B cell (primary cell): ENCODE data around the gene CFAP77. TPM values are rescaled to one million over a fixed set of nuclear protein-coding genes. Genes with fewer than 3 reads are reported as not detected.

Experiments used
- ATAC-seq: fragments of 200-7000 bp; cut with Tn5 transposase; one replicate; pipeline ENCODE4 v1.10.0; 2021; ENCODE audit warnings: low read depth, mild to moderate bottlenecking, moderate number of reproducible peaks, moderate library complexity
- CTCF ChIA-PET: fragments of 350-600 bp; sonication (Branson Sonifier 250); formaldehyde crosslinking; loops from one replicate; lab custom pipeline; 2021; ENCODE audit warnings: antibody characterized with exemption, inconsistent platforms; lab: Charles Lee
- POLR2A ChIA-PET: fragments of 350-600 bp; sonication (Branson Sonifier 250); formaldehyde crosslinking; loops from one replicate; lab custom pipeline; 2021; ENCODE audit warnings: antibody characterized with exemption; lab: Charles Lee
- DNase-seq: peaks from one replicate; pipeline ENCODE4 v3.0.0; 2013
- H2AFZ ChIP-seq: 2 replicates; pipeline ENCODE4 v1.6.1; 2012; ENCODE audit warnings: mild to moderate bottlenecking, low read depth, low read length; ENCODE audit not compliant: insufficient read depth, poor library complexity, severe bottlenecking
- H3K27ac ChIP-seq, 2 donors: 1 replicate in 1 of 2; 2 replicates in 1 of 2; pipeline ENCODE4 v1.5.1; 2012 to 2013; ENCODE audit warnings: low read length in 2 of 2, mild to moderate bottlenecking in 2 of 2, moderate library complexity in 1 of 2
- H3K27me3 ChIP-seq, 4 experiments: fragments of 200-600 bp in 1 of 4; sonication (generic) in 1 of 4; replicated peaks in 1 of 4; 1 replicate in 2 of 4; 2 replicates in 2 of 4; pipeline versions ENCODE4 v1.6.1 to v1.7.0; 2013 to 2016; ENCODE audit warnings: low read length in 3 of 4, mild to moderate bottlenecking in 2 of 4, mixed read lengths in 1 of 4, moderate library complexity in 1 of 4; ENCODE audit not compliant: insufficient read depth in 4 of 4, control insufficient read depth in 3 of 4; ENCODE audit errors: control extremely low read depth in 1 of 4
- H3K36me3 ChIP-seq, 2 experiments: replicated peaks in 1 of 2; 1 replicate in 1 of 2; 2 replicates in 1 of 2; pipeline versions ENCODE4 v1.6.1 to v1.7.1; 2013; ENCODE audit warnings: low read length in 1 of 2; ENCODE audit not compliant: insufficient read depth in 2 of 2, control insufficient read depth in 1 of 2; ENCODE audit errors: control extremely low read depth in 1 of 2, extremely low read depth in 1 of 2
- H3K4me1 ChIP-seq, 2 donors: fragments of 200-600 bp in 1 of 2; sonication (generic) in 1 of 2; 1 replicate in 1 of 2; 2 replicates in 1 of 2; pipeline versions ENCODE4 v1.5.1 to v1.6.1; 2013 to 2017; ENCODE audit warnings: low read length in 2 of 2; ENCODE audit not compliant: control insufficient read depth in 2 of 2, insufficient read depth in 2 of 2
- H3K4me2 ChIP-seq: replicated peaks from 2 replicates; pipeline ENCODE3; 2012; ENCODE audit warnings: mild to moderate bottlenecking, low read depth, low read length; ENCODE audit not compliant: poor library complexity, severe bottlenecking
- H3K4me3 ChIP-seq, 5 experiments: fragments of 200-600 bp in 1 of 5; sonication (generic) in 1 of 5; 1 replicate in 3 of 5; 2 replicates in 2 of 5; pipeline versions ENCODE4 v1.5.1 to v1.7.0; 2011 to 2016; ENCODE audit warnings: low read length in 4 of 5, mild to moderate bottlenecking in 4 of 5, low read depth in 2 of 5, control low read depth in 1 of 5, moderate library complexity in 1 of 5; ENCODE audit not compliant: insufficient read depth in 1 of 5; ENCODE audit errors: control extremely low read depth in 1 of 5, extremely low read depth in 1 of 5
- H3K79me2 ChIP-seq: fragments of 200-600 bp; sonication (generic); one replicate; pipeline ENCODE4 v1.6.0; 2016; ENCODE audit warnings: low read length; ENCODE audit not compliant: control insufficient read depth, insufficient read depth
- H3K9ac ChIP-seq: fragments of 200-600 bp; sonication (generic); 2 replicates; pipeline ENCODE4 v1.6.1; 2017; ENCODE audit warnings: mild to moderate bottlenecking, low read length, moderate library complexity
- H3K9me3 ChIP-seq, 3 donors: one replicate each; pipeline versions ENCODE4 v1.6.1 to v1.7.1; 2013; ENCODE audit warnings: low read length in 2 of 3; ENCODE audit not compliant: control insufficient read depth in 2 of 3, insufficient read depth in 1 of 3; ENCODE audit errors: control extremely low read depth in 1 of 3
- H4K20me1 ChIP-seq: 2 replicates; pipeline ENCODE4 v1.6.0; 2012; ENCODE audit warnings: mild to moderate bottlenecking, low read length; ENCODE audit not compliant: insufficient read depth, control insufficient read depth, poor library complexity, severe bottlenecking
- H3K27ac Mint-ChIP-seq: one replicate; pipeline ENCODE4 v1.8.0; 2021; ENCODE audit warnings: mixed read lengths
- H3K27me3 Mint-ChIP-seq: one replicate; pipeline ENCODE4 v1.8.0; 2021; ENCODE audit warnings: mixed read lengths
- H3K4me1 Mint-ChIP-seq: one replicate; pipeline ENCODE4 v1.8.0; 2021; ENCODE audit warnings: mixed read lengths
- H3K4me3 Mint-ChIP-seq: one replicate; pipeline ENCODE4 v1.8.0; 2021; ENCODE audit warnings: mixed read lengths
- H3K9me3 Mint-ChIP-seq: one replicate; pipeline ENCODE4 v1.8.0; 2022; ENCODE audit warnings: mixed read lengths; ENCODE audit not compliant: insufficient read depth
- EZH2 ChIP-seq: IDR thresholded peaks from 2 replicates; pipeline ENCODE4 v1.6.1; 2012; ENCODE audit warnings: borderline replicate concordance, low read depth, mild to moderate bottlenecking, moderate library complexity, low read length; ENCODE audit not compliant: insufficient read depth, poor library complexity, severe bottlenecking
- WGBS: methylation state at CpG from one replicate; pipeline ENCODE4 v1.1.5; 2013; ENCODE audit warnings: missing lambda C conversion rate; ENCODE audit not compliant: insufficient coverage; 5-methylcytosine and 5-hydroxymethylcytosine counted together
- intact Hi-C: fragments of 100-400 bp; cut with micrococcal nuclease; formaldehyde crosslinking; loops from one replicate; pipeline ENCODE4 v1.10.0; 2022
- polyA plus RNA-seq: library from polyadenylated mRNA; depleted of rRNA; stranded (reverse); fragments of >200 nt; gene quantifications from 2 replicates; pipeline ENCODE4 v1.2.3, GENCODE V29; 2012
- total RNA-seq, 2 donors: library from RNA; stranded (reverse); fragments of 120-200 nt in 1 of 2; gene quantifications; 1 replicate in 1 of 2; 2 replicates in 1 of 2; pipeline versions ENCODE4 v1.2.3 to v1.2.4, GENCODE V29; 2013 to 2022
- TF ChIP-seq, protein P1 (sequence below): fragments of 200-600 bp; IDR thresholded peaks from one replicate; pipeline ENCODE4 v1.8.0; 2022; ENCODE audit warnings: antibody characterized with exemption, mild to moderate bottlenecking

The CFAP77 gene
- total and polyA plus RNA-seq, 2 donors (not counting 1 experiment from before 2014, with no cell fraction given), result not detected

DNA sequence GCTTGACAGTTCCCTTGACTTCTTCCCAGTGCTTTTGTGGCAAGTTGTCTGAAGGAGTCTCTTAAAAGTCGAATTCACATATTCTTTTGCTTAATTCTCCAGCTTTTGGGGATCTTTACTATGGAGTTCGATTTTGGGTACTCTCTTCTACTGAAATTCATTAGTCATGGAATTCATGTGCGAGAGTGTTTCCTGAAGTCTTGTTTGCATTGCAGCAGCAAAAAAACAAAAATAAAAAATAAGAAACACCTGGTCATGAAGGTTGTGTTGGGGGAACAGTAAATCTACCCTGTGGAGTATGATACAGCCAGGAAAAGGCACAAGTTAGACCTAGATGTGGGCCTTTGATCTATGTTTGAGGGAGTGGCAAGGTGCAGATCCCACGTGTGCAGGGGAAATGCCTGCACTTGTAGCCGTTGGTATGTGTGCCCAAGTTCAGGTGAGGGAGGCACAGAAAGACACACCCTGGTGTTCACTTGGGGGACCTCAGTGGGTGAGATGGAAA lies 55.2 kb downstream of the CFAP77 start:
- no peak overlapping the region for H3K27ac ChIP-seq
- no peak overlapping the region for H3K4me2 ChIP-seq
- POLR2A ChIA-PET, result no interaction called here
- DNase-seq, result no peak
- CTCF ChIA-PET, result no interaction called here
- no peak overlapping the region for H3K4me3 Mint-ChIP-seq
- intact Hi-C loops, result no loop called here
- no peaks in the 10 kb centered on the region for H3K36me3 ChIP-seq
- H3K27me3 Mint-ChIP-seq, result peaks cover 15% of the 10 kb centered on the region
- H3K9me3 ChIP-seq, result peaks cover 0 to under 1% (median 0%) of the 10 kb centered on the region in 3 donors
- no peak for TF ChIP-seq EZH2
- TF ChIP-seq, protein P1, sequence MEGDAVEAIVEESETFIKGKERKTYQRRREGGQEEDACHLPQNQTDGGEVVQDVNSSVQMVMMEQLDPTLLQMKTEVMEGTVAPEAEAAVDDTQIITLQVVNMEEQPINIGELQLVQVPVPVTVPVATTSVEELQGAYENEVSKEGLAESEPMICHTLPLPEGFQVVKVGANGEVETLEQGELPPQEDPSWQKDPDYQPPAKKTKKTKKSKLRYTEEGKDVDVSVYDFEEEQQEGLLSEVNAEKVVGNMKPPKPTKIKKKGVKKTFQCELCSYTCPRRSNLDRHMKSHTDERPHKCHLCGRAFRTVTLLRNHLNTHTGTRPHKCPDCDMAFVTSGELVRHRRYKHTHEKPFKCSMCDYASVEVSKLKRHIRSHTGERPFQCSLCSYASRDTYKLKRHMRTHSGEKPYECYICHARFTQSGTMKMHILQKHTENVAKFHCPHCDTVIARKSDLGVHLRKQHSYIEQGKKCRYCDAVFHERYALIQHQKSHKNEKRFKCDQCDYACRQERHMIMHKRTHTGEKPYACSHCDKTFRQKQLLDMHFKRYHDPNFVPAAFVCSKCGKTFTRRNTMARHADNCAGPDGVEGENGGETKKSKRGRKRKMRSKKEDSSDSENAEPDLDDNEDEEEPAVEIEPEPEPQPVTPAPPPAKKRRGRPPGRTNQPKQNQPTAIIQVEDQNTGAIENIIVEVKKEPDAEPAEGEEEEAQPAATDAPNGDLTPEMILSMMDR, result no peak
- no peaks in the 10 kb centered on the region for H3K9me3 Mint-ChIP-seq
- H4K20me1 ChIP-seq, result no peaks in the 10 kb centered on the region
- H3K4me3 ChIP-seq, result no peak overlapping the region
- no peak for ATAC-seq
- H2AFZ ChIP-seq, result no peak overlapping the region
- no peaks in the 10 kb centered on the region for H3K4me1 Mint-ChIP-seq
- H3K27ac Mint-ChIP-seq, result no peak overlapping the region
- no peaks in the 10 kb centered on the region for H3K27me3 ChIP-seq
- H3K79me2 ChIP-seq, result no peaks in the 10 kb centered on the region
- H3K9ac ChIP-seq, result no peak overlapping the region
- H3K4me1 ChIP-seq, result no peaks in the 10 kb centered on the region
- 58% methylated on average over 3 of the region's 5 CpGs for WGBS

DNA sequence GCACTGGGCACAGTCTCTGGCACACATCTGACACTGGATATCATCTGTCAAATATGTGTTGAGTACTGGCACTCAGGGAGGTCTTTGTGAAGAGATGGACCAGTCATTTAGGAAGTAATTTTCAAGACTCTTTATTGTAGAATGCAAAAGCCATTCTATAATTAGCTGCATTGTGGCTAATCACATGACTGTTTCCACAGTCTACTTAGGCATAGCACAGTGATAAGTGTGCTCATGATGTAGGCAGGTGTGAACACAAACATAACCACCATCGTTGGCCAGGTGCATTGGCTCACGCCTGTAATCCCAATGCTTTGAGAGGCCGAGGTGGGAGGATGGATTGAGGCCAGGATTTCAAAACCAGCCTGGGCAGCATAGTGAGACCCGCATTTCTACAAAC lies 62.2 kb downstream of the CFAP77 start:
- intact Hi-C loops, result no loop called here
- Histone ChIP-seq H3K4me2 (no peak overlapping the region), H3K27me3 (no peaks in the 10 kb centered on the region), H3K9me3 (no peaks in the 10 kb centered on the region), H3K27ac (no peak overlapping the region), H3K4me1 (no peaks in the 10 kb centered on the region), H3K79me2 (no peaks in the 10 kb centered on the region), H3K36me3 (no peaks in the 10 kb centered on the region), H2AFZ (no peak overlapping the region), H3K9ac (no peak overlapping the region), H3K4me3 (no peak overlapping the region), H4K20me1 (no peaks in the 10 kb centered on the region)
- Mint-ChIP-seq H3K4me3 (no peak overlapping the region), H3K27ac (no peak overlapping the region), H3K27me3 (peaks cover 17% of the 10 kb centered on the region), H3K4me1 (peaks cover 4% of the 10 kb centered on the region), H3K9me3 (no peaks in the 10 kb centered on the region)
- 86% methylated on average over 1 of the region's 4 CpGs for WGBS
- TF ChIP-seq, protein P1, result no peak
- TF ChIP-seq EZH2, result no peak
- ChIA-PET POLR2A (no interaction called here), CTCF (no interaction called here)
- ATAC-seq, result no peak
- DNase-seq, result no peak
